NT2/D1 (cell line): Measurements from ENCODE around the gene ARRDC1.

Experiments used
- DNase-seq: peaks from one replicate; pipeline ENCODE4 v3.0.0-alpha.2; 2011; ENCODE audit warnings: low read depth, low spot score
- H3K27me3 ChIP-seq: 2 replicates; pipeline ENCODE4 v1.6.0; 2011; ENCODE audit warnings: mild to moderate bottlenecking; ENCODE audit not compliant: insufficient read length, insufficient read depth
- H3K36me3 ChIP-seq: 2 replicates; pipeline ENCODE4 v1.6.1; 2011; ENCODE audit warnings: mild to moderate bottlenecking, low read length, mixed read lengths; ENCODE audit not compliant: insufficient read depth, insufficient read length
- H3K4me1 ChIP-seq: 2 replicates; pipeline ENCODE4 v1.5.1; 2011; ENCODE audit not compliant: insufficient read depth, insufficient read length
- H3K4me3 ChIP-seq: 2 replicates; pipeline ENCODE4 v1.5.1; 2011; ENCODE audit warnings: low read depth; ENCODE audit not compliant: insufficient read length
- H3K9ac ChIP-seq: 2 replicates; pipeline ENCODE4 v1.6.0; 2011; ENCODE audit warnings: low read depth; ENCODE audit not compliant: insufficient read length
- H3K9me3 ChIP-seq: 2 replicates; pipeline ENCODE4 v1.5.1; 2011; ENCODE audit warnings: mild to moderate bottlenecking, low read length; ENCODE audit not compliant: insufficient read depth
- SUZ12 ChIP-seq: IDR thresholded peaks from 2 replicates; pipeline ENCODE4 v1.6.1; 2011; ENCODE audit not compliant: insufficient read length, insufficient read depth; ENCODE audit errors: extremely low read depth
- YY1 ChIP-seq: IDR thresholded peaks from 2 replicates; pipeline ENCODE4 v1.6.1; 2011; ENCODE audit not compliant: insufficient read length, insufficient read depth
- ZNF274 ChIP-seq: IDR thresholded peaks from 2 replicates; pipeline ENCODE4 v1.6.1; 2011; ENCODE audit warnings: mild to moderate bottlenecking, low read depth, low read length

Gene ARRDC1

GRCh38 chr9:137570566-137570965, 34.9 kb upstream of the ARRDC1 start:
- no peak for DNase-seq
- Histone ChIP-seq H3K4me1 (no peaks in the 10 kb centered on the region), H3K36me3 (peaks cover 55% of the 10 kb centered on the region), H3K9me3 (no peaks in the 10 kb centered on the region), H3K27me3 (no peaks in the 10 kb centered on the region), H3K9ac (no peak overlapping the region), H3K4me3 (no peak overlapping the region)
- TF ChIP-seq ZNF274, result no peak
- no peak for TF ChIP-seq SUZ12
- no peak for TF ChIP-seq YY1

- no peak for TF ChIP-seq SUZ12
- TF ChIP-seq YY1, result no peak
- no peak for TF ChIP-seq ZNF274
- H3K4me3 ChIP-seq, result no peak overlapping the region
- no peaks in the 10 kb centered on the region for H3K27me3 ChIP-seq
- H3K9ac ChIP-seq, result no peak overlapping the region
- peaks cover 70% of the 10 kb centered on the region for H3K36me3 ChIP-seq
- H3K4me1 ChIP-seq, result peaks cover 1% of the 10 kb centered on the region
- DNase-seq, result no peak
- no peaks in the 10 kb centered on the region for H3K9me3 ChIP-seq
These were observed 31.3 kb upstream of the ARRDC1 start for GRCh38 chr9:137574192-137574591.

- TF ChIP-seq YY1 (no peak), ZNF274 (no peak), SUZ12 (no peak)
- peaks cover 6% of the 10 kb centered on the region for H3K4me1 ChIP-seq
- H3K4me3 ChIP-seq, result no peak overlapping the region
- no peaks in the 10 kb centered on the region for H3K9me3 ChIP-seq
- no peaks in the 10 kb centered on the region for H3K27me3 ChIP-seq
- peaks cover 66% of the 10 kb centered on the region for H3K36me3 ChIP-seq
- peak overlapping the region; percentile 9 for H3K9ac ChIP-seq
- DNase-seq, result no peak
These were observed 30.1 kb upstream of the ARRDC1 start for GRCh38 chr9:137575364-137575715.

- Histone ChIP-seq H3K4me3 (no peak overlapping the region), H3K9ac (peak overlapping the region; percentile 9), H3K9me3 (no peaks in the 10 kb centered on the region), H3K36me3 (peaks cover 64% of the 10 kb centered on the region), H3K4me1 (peaks cover 11% of the 10 kb centered on the region), H3K27me3 (no peaks in the 10 kb centered on the region)
- TF ChIP-seq ZNF274 (no peak), YY1 (no peak), SUZ12 (no peak)
- no peak for DNase-seq
These were observed 29.6 kb upstream of the ARRDC1 start for GRCh38 chr9:137575716-137576411.

GRCh38 chr9:137578518-137579258, 26.8 kb upstream of the ARRDC1 start, which contains the start of gene DPH7:
Gene DPH7, minus strand, starts transcription at chr9:137578925. Its CDS starts 148 bp downstream, at chr9:137578777.
- Histone ChIP-seq H3K4me3 (peak within 1 kb of the TSS; percentile 94), H3K9ac (peak within 1 kb of the TSS; percentile 97), H3K36me3 (peaks cover 76% of the 10 kb centered on the region), H3K4me1 (peaks cover 24% of the 10 kb centered on the region), H3K27me3 (no peaks in the 10 kb centered on the region), H3K9me3 (no peaks in the 10 kb centered on the region)
- DNase-seq, result peak; percentile 90
- TF ChIP-seq YY1 (no peak), SUZ12 (no peak), ZNF274 (no peak)

- no peak for TF ChIP-seq YY1
- no peak for TF ChIP-seq SUZ12
- no peak for TF ChIP-seq ZNF274
- DNase-seq, result no peak
- H3K9me3 ChIP-seq, result no peaks in the 10 kb centered on the region
- H3K36me3 ChIP-seq, result peaks cover 76% of the 10 kb centered on the region
- H3K4me3 ChIP-seq, result peak overlapping the region; percentile 10
- H3K4me1 ChIP-seq, result peaks cover 24% of the 10 kb centered on the region
- no peaks in the 10 kb centered on the region for H3K27me3 ChIP-seq
- peak overlapping the region; percentile 73 for H3K9ac ChIP-seq
These were observed 26.3 kb upstream of the ARRDC1 start for GRCh38 chr9:137579259-137579604.

GRCh38 chr9:137580209-137580953, 25.1 kb upstream of the ARRDC1 start:
- Histone ChIP-seq H3K4me1 (peaks cover 24% of the 10 kb centered on the region), H3K36me3 (peaks cover 76% of the 10 kb centered on the region), H3K9me3 (no peaks in the 10 kb centered on the region), H3K4me3 (no peak overlapping the region), H3K27me3 (no peaks in the 10 kb centered on the region), H3K9ac (peak overlapping the region; percentile 58)
- DNase-seq, result no peak
- TF ChIP-seq YY1 (no peak), SUZ12 (no peak), ZNF274 (no peak)
